Thoracic aorta (tissue), 2 donors: Measurements from ENCODE around the gene DBI. TPM values are rescaled to one million over a fixed set of nuclear protein-coding genes. Genes with fewer than 3 reads are reported as not detected.
A peak's percentile ranks its signal among the peaks of the same experiment; 100 is the strongest.

ENCODE experiments used
- ATAC-seq: fragments of 150-250 bp; one replicate; pipeline ENCODE4 v1.8.0; 2017; ENCODE audit warnings: low read depth; ENCODE audit not compliant: insufficient number of reproducible peaks, low FRiP score
- DNase-seq: peaks from one replicate; pipeline ENCODE4 v3.0.0-alpha.2; 2020; ENCODE audit warnings: low spot score
- H3K27ac ChIP-seq, 2 donors: fragments of 200-600 bp; sonication (generic); 1 replicate in 1 of 2; 2 replicates in 1 of 2; pipeline ENCODE4 v1.5.1; 2016; ENCODE audit warnings: mild to moderate bottlenecking in 2 of 2, moderate library complexity in 2 of 2
- H3K27me3 ChIP-seq: fragments of 200-600 bp; sonication (generic); replicated peaks from 2 replicates; pipeline ENCODE4 v1.6.0; 2016; ENCODE audit warnings: mild to moderate bottlenecking; ENCODE audit not compliant: insufficient read depth
- H3K36me3 ChIP-seq: fragments of 200-600 bp; sonication (generic); one replicate; pipeline ENCODE4 v1.5.1; 2016
- H3K4me1 ChIP-seq, 2 donors: fragments of 200-600 bp; sonication (generic); 1 replicate in 1 of 2; 2 replicates in 1 of 2; pipeline versions ENCODE4 v1.5.1 to v1.6.0; 2016; ENCODE audit warnings: low read depth in 2 of 2, mild to moderate bottlenecking in 1 of 2; ENCODE audit not compliant: control insufficient read depth in 1 of 2
- H3K4me3 ChIP-seq: fragments of 200-600 bp; sonication (generic); 2 replicates; pipeline ENCODE4 v1.5.1; 2016; ENCODE audit warnings: mild to moderate bottlenecking
- H3K9me3 ChIP-seq: fragments of 200-600 bp; sonication (generic); 2 replicates; pipeline ENCODE4 v1.5.1; 2016
- CTCF ChIP-seq: fragments of 200-600 bp; sonication (generic); IDR thresholded peaks from one replicate; pipeline ENCODE4 v1.5.1; 2019; ENCODE audit warnings: antibody characterized with exemption
- total RNA-seq, 2 donors: library from RNA; depleted of rRNA; stranded (reverse); fragments of >200 nt; gene quantifications; one replicate each; pipeline versions ENCODE4 v1.1.0 to v1.2.3, GENCODE V29; 2016

DBI gene
- total RNA-seq, 2 donors from 2014 or later, result 63.8 to 68.6 TPM

- TF ChIP-seq CTCF, result no peak
- Histone ChIP-seq H3K4me3 (no peak overlapping the region), H3K27ac (no peak overlapping the region), H3K9me3 (no peaks in the 10 kb centered on the region), H3K36me3 (no peaks in the 10 kb centered on the region), H3K27me3 (no peaks in the 10 kb centered on the region), H3K4me1 (peaks cover 3 to 5% of the 10 kb centered on the region in 2 donors)
- no peak for ATAC-seq
- DNase-seq, result no peak
These were observed 18.7 kb downstream of the DBI start for GRCh38 chr2:119385466-119385865.

GRCh38 chr2:119387381-119388129 is 20.8 kb downstream of the DBI start:
- Histone ChIP-seq H3K36me3 (no peaks in the 10 kb centered on the region), H3K4me1 (peaks cover 3 to 5% of the 10 kb centered on the region in 2 donors), H3K9me3 (no peaks in the 10 kb centered on the region), H3K4me3 (no peak overlapping the region), H3K27ac (peak overlapping the region in 1 of 2 donors; percentile 23), H3K27me3 (no peaks in the 10 kb centered on the region)
- DNase-seq, result no peak
- TF ChIP-seq CTCF, result no peak
- peak; percentile 49 for ATAC-seq

GRCh38 chr2:119389615-119390306 is 23.0 kb downstream of the DBI start:
- no peak overlapping the region for H3K27ac ChIP-seq
- no peaks in the 10 kb centered on the region for H3K27me3 ChIP-seq
- no peaks in the 10 kb centered on the region for H3K36me3 ChIP-seq
- no peak for DNase-seq
- no peak for ATAC-seq
- no peaks in the 10 kb centered on the region for H3K9me3 ChIP-seq
- H3K4me3 ChIP-seq, result no peak overlapping the region
- peaks cover 3 to 5% of the 10 kb centered on the region in 2 donors for H3K4me1 ChIP-seq
- TF ChIP-seq CTCF, result no peak

GRCh38 chr2:119393971-119394748 is 27.4 kb downstream of the DBI start:
- Histone ChIP-seq H3K9me3 (no peaks in the 10 kb centered on the region), H3K27ac (no peak overlapping the region), H3K4me3 (no peak overlapping the region), H3K36me3 (no peaks in the 10 kb centered on the region), H3K4me1 (no peaks in the 10 kb centered on the region), H3K27me3 (no peaks in the 10 kb centered on the region)
- no peak for TF ChIP-seq CTCF
- DNase-seq, result no peak
- ATAC-seq, result no peak

- H3K4me3 ChIP-seq, result no peak overlapping the region
- no peak for TF ChIP-seq CTCF
- H3K27me3 ChIP-seq, result no peaks in the 10 kb centered on the region
- H3K27ac ChIP-seq, result no peak overlapping the region
- H3K9me3 ChIP-seq, result no peaks in the 10 kb centered on the region
- no peaks in the 10 kb centered on the region for H3K36me3 ChIP-seq
- ATAC-seq (no peak), DNase-seq (no peak)
- no peaks in the 10 kb centered on the region for H3K4me1 ChIP-seq
These were observed 30.4 kb downstream of the DBI start for GRCh38 chr2:119397196-119397595.
